ENCODE data around the gene BIN2. TPM values are rescaled to one million over a fixed set of nuclear protein-coding genes. Genes with fewer than 3 reads are reported as not detected.
"Not testable (repeated sequence)": the region's sequence is repeated elsewhere in the genome, so short reads cannot be mapped to it uniquely, and the experiment has no call there.

Gene BIN2
- total and polyA plus RNA-seq, 4 donors: 5.6 to 8.4 (median 6.6) TPM

DNA sequence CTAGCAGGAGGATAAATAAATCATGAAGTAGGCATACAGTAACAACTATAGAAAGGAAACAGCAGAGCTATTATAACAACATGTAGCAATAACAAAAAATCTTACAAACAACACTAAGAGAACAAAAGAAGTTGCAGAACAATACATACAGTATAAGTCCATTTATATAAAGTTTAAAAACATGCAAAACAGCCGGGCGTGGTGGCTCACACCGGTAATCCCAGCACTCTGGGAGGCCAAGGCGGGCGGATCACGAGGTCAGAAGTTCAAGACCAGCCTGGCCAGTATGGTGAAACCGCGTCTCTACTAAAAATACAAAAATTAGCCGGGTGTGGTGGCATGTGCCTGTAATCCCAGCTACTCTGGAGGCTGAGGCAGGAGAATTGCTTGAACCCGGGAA is 29.9 kb downstream of the BIN2 start:
- not testable (repeated sequence) for DNase-seq (ENCODE audit: low read depth in 4 of 6, low spot score in 6 of 6); H3K27ac ChIP-seq (ENCODE audit: low read depth, low read length); H3K27me3 ChIP-seq (ENCODE audit: control insufficient read depth, insufficient read depth, low read length); H3K4me3 ChIP-seq (ENCODE audit: low read depth, low read length); H3K9me3 ChIP-seq (ENCODE audit: control insufficient read depth, insufficient read depth, low read length); H3K4me1 ChIP-seq (ENCODE audit: control insufficient read depth, insufficient read depth, low read length); H3K36me3 ChIP-seq (ENCODE audit: control insufficient read depth, insufficient read depth, low read length)
- 91% methylated on average over 4 of the region's 10 CpGs for WGBS (ENCODE audit: insufficient coverage)

DNA sequence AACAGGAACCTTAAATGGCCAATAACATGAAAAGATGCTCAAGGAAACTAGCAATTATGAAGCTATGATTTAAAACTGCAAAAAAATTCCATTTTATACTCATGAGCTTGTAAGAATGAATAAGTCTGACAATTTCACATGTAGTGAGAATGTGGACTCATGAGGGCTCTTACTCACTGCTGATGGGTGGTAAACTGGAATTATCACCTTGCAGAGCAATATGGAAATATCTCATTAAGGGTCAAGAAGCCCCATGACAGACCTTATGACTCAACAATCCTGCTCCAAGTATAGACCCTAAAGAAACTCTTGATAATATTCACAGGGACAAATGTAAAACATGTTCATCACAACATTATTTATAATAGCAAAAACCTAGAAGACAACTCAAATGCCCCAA is 30.3 kb downstream of the BIN2 start:
- Histone ChIP-seq H3K27ac (ENCODE audit: low read depth, low read length) (no peak overlapping the region), H3K4me1 (ENCODE audit: control insufficient read depth, insufficient read depth, low read length) (no peaks in the 10 kb centered on the region), H3K27me3 (ENCODE audit: control insufficient read depth, insufficient read depth, low read length) (no peaks in the 10 kb centered on the region), H3K36me3 (ENCODE audit: control insufficient read depth, insufficient read depth, low read length) (no peaks in the 10 kb centered on the region), H3K9me3 (ENCODE audit: control insufficient read depth, insufficient read depth, low read length) (no peaks in the 10 kb centered on the region), H3K4me3 (ENCODE audit: low read depth, low read length) (no peak overlapping the region)
- peak in 1 of 6 donors; percentile 11 for DNase-seq (ENCODE audit: low read depth in 4 of 6, low spot score in 6 of 6)

DNA sequence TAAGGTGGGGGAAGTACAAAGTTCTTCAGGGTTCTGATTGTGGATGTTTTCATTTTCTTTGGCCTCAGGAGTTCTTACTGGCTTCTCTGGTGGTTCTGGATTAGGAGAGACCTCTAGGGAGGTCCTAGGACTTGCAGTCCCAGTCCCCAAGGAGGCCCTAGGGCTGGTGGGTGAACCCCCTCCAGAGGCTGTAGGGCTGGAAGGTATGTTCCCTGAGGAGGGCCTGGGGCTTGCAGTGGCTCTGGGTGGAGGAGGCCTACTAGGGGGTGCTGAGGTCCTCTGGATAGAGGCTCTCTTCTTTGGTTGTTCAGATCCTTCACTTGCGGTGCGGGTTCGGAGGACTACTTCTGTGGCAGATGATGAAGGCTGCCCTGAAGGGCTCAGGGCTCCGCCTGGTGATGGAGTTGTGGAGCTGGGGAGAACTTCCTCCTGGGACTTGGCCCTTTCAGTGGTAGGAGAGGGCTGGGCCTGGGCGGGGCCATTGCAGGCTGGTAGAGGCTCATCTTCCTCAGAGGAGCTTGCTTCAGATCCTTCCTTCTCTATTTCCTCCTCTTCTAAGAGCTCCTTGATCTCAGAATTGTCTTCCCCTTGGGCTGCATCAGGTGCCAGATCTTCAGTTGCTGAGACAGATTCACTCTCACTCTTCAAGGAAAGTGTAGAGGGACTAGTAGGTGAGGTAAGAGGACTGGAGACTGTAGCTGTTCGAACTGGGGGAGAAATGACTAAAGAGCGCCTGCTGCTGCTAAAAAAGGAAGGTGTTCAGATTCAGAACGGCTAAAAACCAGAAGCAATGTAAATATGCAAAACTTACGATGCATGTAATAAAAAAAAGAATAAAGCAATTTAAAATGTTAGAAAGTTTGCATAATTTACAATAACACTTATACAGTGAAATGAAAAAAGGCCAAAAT is 32.1 kb downstream of the BIN2 start:
- 90% methylated on average over 6 of the region's 9 CpGs for WGBS (ENCODE audit: insufficient coverage)

DNA sequence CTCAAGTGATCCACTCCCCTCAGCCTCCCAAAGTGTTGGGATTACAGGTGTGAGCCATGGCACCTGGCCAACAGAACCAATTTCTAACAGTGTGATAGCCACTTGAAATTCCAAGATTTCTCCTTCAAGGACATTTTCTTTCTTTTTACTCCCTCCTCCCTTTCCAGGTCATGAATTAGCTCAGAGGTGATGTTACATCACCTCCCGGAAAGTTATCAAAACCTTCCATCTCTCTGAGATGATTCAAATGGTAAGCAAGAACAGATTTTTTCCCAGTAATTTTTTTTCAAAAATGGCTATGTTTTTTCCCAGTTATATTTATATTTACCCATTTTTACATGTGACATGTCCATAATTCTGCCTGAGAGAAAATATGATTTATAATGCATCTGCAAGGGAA is 38.1 kb downstream of the BIN2 start:
- WGBS (ENCODE audit: insufficient coverage): no CpG with 5 or more reads among the region's 1 CpG
- Histone ChIP-seq H3K4me1 (ENCODE audit: control insufficient read depth, insufficient read depth, low read length) (no peaks in the 10 kb centered on the region), H3K27ac (ENCODE audit: low read depth, low read length) (no peak overlapping the region), H3K36me3 (ENCODE audit: control insufficient read depth, insufficient read depth, low read length) (no peaks in the 10 kb centered on the region), H3K27me3 (ENCODE audit: control insufficient read depth, insufficient read depth, low read length) (no peaks in the 10 kb centered on the region), H3K9me3 (ENCODE audit: control insufficient read depth, insufficient read depth, low read length) (no peaks in the 10 kb centered on the region), H3K4me3 (ENCODE audit: low read depth, low read length) (no peak overlapping the region)
- DNase-seq (ENCODE audit: low read depth in 4 of 6, low spot score in 6 of 6): no peak

More for the DNA sequence above, 32.1 kb downstream of the BIN2 start:
- not testable (repeated sequence) for H3K27me3 ChIP-seq (ENCODE audit: control insufficient read depth, insufficient read depth, low read length); H3K4me3 ChIP-seq (ENCODE audit: low read depth, low read length); H3K9me3 ChIP-seq (ENCODE audit: control insufficient read depth, insufficient read depth, low read length); H3K36me3 ChIP-seq (ENCODE audit: control insufficient read depth, insufficient read depth, low read length); H3K4me1 ChIP-seq (ENCODE audit: control insufficient read depth, insufficient read depth, low read length); DNase-seq (ENCODE audit: low read depth in 4 of 6, low spot score in 6 of 6); H3K27ac ChIP-seq (ENCODE audit: low read depth, low read length)

DNA sequence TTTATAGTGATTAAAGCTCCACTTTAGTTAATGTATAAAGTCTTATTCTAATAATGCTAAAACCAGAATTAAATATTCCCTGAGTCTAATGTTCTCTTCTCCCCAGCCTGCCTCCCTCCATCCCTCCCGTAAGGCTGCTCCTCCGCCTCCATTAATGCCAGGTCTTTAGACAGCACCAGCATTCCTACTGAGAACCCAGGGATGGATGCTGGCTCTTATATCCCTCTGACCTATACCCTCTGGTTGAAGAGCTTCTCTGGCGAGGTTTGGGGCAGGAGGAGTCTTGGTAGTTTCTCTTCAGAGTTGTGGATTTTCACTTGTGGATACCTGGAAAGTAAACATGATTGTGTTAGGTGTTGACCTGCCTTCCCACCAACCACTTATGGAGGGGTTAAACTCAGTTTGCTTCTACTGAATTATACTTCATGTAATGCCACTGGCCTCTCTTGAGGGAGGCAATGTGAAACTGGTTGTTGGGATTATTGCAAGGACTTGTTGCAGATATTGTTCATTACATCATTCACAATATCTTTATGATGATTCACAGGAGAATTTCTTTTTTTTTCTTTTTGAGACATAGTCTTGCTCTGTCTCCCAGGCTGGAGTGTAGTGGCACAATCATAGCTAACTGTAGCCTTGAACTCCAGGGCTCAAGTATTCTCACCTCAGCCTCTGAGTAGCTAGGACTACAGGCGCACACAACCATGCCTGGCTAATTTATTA is 42.6 kb downstream of the BIN2 start:
- no peaks in the 10 kb centered on the region for H3K27me3 ChIP-seq (ENCODE audit: control insufficient read depth, insufficient read depth, low read length)
- no peaks in the 10 kb centered on the region for H3K4me1 ChIP-seq (ENCODE audit: control insufficient read depth, insufficient read depth, low read length)
- no peak overlapping the region for H3K27ac ChIP-seq (ENCODE audit: low read depth, low read length)
- DNase-seq (ENCODE audit: low read depth in 4 of 6, low spot score in 6 of 6): no peak
- WGBS (ENCODE audit: insufficient coverage): 82% methylated on average over 2 of the region's 4 CpGs
- no peaks in the 10 kb centered on the region for H3K9me3 ChIP-seq (ENCODE audit: control insufficient read depth, insufficient read depth, low read length)
- no peak overlapping the region for H3K4me3 ChIP-seq (ENCODE audit: low read depth, low read length)
- no peaks in the 10 kb centered on the region for H3K36me3 ChIP-seq (ENCODE audit: control insufficient read depth, insufficient read depth, low read length)

DNA sequence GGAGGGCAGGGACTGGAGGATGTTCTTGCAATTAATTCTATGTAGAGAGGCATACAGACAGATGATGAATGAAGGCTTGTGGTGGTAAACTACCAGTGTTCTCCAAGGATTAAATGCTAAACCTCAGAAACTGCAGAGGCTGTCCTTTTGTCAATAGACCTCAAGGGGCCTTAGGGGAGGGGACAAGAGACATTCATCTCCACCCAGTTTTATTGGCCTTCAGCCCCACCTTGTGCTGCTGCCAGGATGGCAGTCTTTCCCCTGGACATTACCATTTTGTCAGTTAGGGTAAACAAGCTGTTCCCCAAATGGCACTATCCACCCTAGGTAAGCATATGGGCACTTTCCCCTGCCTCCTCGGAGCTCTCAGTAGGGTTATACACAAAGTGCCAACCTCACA is 48.9 kb downstream of the BIN2 start:
- DNase-seq (ENCODE audit: low read depth in 4 of 6, low spot score in 6 of 6): peak in 1 of 6 donors; percentile 14
- Histone ChIP-seq H3K27ac (ENCODE audit: low read depth, low read length) (no peak overlapping the region), H3K36me3 (ENCODE audit: control insufficient read depth, insufficient read depth, low read length) (no peaks in the 10 kb centered on the region), H3K27me3 (ENCODE audit: control insufficient read depth, insufficient read depth, low read length) (peaks cover 7% of the 10 kb centered on the region), H3K4me1 (ENCODE audit: control insufficient read depth, insufficient read depth, low read length) (peaks cover 5% of the 10 kb centered on the region), H3K9me3 (ENCODE audit: control insufficient read depth, insufficient read depth, low read length) (no peaks in the 10 kb centered on the region), H3K4me3 (ENCODE audit: low read depth, low read length) (no peak overlapping the region)
- WGBS (ENCODE audit: insufficient coverage): 33% methylated on average over 1 of the region's 1 CpG

DNA sequence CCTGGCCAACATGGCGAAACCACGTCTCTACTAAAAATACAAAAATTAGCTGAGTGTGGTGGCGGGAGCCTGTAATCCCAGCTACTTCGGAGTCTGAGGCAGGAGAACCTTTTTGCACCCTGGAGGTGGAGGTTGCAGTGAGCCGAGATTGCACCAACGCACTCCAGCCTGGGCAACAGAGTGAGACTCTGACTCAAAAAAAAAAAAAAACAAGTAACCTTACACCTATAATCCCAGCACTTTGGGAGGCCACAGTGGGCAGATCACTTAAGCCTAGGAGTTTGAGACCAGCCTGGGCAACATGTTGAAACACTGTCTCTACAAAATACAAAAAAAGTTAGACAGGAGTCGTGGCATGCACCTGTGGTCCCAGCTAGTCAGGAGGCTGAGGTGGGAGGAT is 51.2 kb downstream of the BIN2 start:
- not testable (repeated sequence) for DNase-seq (ENCODE audit: low read depth in 4 of 6, low spot score in 6 of 6); H3K4me1 ChIP-seq (ENCODE audit: control insufficient read depth, insufficient read depth, low read length); H3K4me3 ChIP-seq (ENCODE audit: low read depth, low read length); H3K27ac ChIP-seq (ENCODE audit: low read depth, low read length); H3K9me3 ChIP-seq (ENCODE audit: control insufficient read depth, insufficient read depth, low read length); H3K36me3 ChIP-seq (ENCODE audit: control insufficient read depth, insufficient read depth, low read length)
- peaks cover 12% of the 10 kb centered on the region for H3K27me3 ChIP-seq (ENCODE audit: control insufficient read depth, insufficient read depth, low read length)
- WGBS (ENCODE audit: insufficient coverage): 93% methylated on average over 3 of the region's 7 CpGs

DNA sequence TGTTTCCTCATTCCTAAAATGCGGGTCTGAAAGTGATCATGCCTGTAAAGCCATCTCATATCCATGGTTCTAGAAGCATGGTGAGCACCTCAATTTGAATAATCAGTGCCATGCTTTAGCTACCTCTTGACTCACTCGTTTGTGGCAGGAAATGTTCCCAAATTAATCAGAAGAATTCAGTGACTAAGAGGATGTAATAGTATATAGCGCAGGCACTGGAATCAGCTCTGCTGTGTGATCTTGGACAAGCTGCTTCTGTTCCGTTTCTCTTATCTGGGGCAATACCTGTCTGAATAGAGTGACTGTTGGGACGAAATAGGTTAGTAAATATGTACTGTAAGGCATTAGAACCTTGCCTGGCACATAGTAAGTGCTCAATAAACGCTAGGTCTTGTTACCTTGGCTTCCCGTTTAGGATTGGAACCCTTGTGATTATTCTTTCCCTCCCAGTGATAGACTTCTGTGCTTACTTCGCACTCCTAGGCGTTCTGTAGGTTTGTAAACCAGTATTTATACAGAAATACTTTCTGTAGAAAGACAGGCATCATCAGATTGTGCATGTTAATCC is 52.9 kb downstream of the BIN2 start:
- Histone ChIP-seq H3K27me3 (ENCODE audit: control insufficient read depth, insufficient read depth, low read length) (peaks cover 12% of the 10 kb centered on the region), H3K27ac (ENCODE audit: low read depth, low read length) (no peak overlapping the region), H3K36me3 (ENCODE audit: control insufficient read depth, insufficient read depth, low read length) (no peaks in the 10 kb centered on the region), H3K4me3 (ENCODE audit: low read depth, low read length) (peak overlapping the region; percentile 47), H3K4me1 (ENCODE audit: control insufficient read depth, insufficient read depth, low read length) (peaks cover 5% of the 10 kb centered on the region), H3K9me3 (ENCODE audit: control insufficient read depth, insufficient read depth, low read length) (no peaks in the 10 kb centered on the region)
- 63% methylated on average over 4 of the region's 9 CpGs for WGBS (ENCODE audit: insufficient coverage)
- no peak for DNase-seq (ENCODE audit: low read depth in 4 of 6, low spot score in 6 of 6)

DNA sequence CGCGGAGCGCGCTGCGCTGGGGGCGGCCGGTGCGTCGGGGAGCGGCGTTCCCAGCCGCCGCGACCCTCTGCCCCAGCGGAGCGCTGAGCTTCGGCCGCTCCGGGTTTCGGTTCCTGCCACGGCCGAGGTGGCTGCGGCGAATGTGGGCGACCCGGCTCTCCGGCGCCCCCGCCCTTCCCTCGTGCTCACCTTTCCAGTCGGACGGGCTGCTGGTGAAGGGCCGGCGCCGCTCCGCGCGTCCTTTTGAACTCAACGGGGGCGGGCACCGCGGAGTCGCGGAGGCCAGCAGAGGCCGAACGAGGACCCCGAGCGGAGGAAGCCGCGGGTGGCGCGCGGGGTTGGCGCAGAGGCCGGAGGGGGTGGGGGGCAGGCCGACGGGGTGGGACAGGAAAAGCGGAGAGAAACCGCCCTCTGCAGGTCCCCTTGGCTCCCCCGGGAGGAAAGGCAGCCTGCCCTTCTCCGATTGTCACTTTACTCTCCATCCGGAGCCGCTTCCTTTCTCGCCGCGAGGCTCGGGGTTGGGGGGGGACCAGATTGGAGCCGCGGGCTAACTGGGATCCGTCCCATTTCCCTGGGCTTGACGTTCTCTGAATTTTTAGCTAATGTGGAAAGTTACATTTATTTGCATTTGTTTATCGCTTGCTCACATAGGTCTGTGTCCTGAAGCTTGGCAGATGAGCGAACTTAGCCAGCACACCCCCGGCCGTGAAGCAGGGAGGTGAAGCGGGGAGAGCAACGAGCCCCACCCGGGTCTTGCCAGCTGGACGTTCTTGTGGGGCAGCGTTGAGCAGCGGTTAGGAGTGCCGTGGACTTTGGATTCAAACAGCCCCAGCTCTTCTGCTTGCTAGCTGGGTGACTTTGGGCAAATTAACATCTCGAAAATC is 53.7 kb downstream of the BIN2 start, which contains the start of gene SMAGP:
SMAGP (minus strand) TSS at position 349 of the 884 bp plus-strand sequence. CDS start 1,137 bp downstream, outside the sequence.
- Histone ChIP-seq H3K36me3 (ENCODE audit: control insufficient read depth, insufficient read depth, low read length) (no peaks in the 10 kb centered on the region), H3K9me3 (ENCODE audit: control insufficient read depth, insufficient read depth, low read length) (no peaks in the 10 kb centered on the region), H3K4me1 (ENCODE audit: control insufficient read depth, insufficient read depth, low read length) (peaks cover 5% of the 10 kb centered on the region), H3K4me3 (ENCODE audit: low read depth, low read length) (peak within 1 kb of the TSS; percentile 47), H3K27me3 (ENCODE audit: control insufficient read depth, insufficient read depth, low read length) (peaks cover 12% of the 10 kb centered on the region), H3K27ac (ENCODE audit: low read depth, low read length) (no peak within 1 kb of the TSS)
- under 1% methylated on average over 76 of the region's 83 CpGs for WGBS (ENCODE audit: insufficient coverage)
- DNase-seq (ENCODE audit: low read depth in 4 of 6, low spot score in 6 of 6): peak in 2 of 6 donors; percentile 40 to 52

All from spinal cord (tissue), 10 donors.